Esophagus (tissue), 2 donors: ENCODE data around the gene MYO18B. TPM values are rescaled to one million over a fixed set of nuclear protein-coding genes. Genes with fewer than 3 reads are reported as not detected.

Experiments used
- H3K27ac ChIP-seq, 2 donors: one replicate each; pipeline ENCODE4 v1.5.1; 2013; ENCODE audit warnings: low read depth in 2 of 2, mild to moderate bottlenecking in 2 of 2, inconsistent platforms in 1 of 2, low read length in 1 of 2, moderate library complexity in 1 of 2
- H3K27me3 ChIP-seq, 2 donors: one replicate each; pipeline ENCODE4 v1.6.1; 2013; ENCODE audit warnings: low read length in 2 of 2, control low read depth in 1 of 2, mild to moderate bottlenecking in 1 of 2; ENCODE audit not compliant: insufficient read depth in 2 of 2, control insufficient read depth in 1 of 2
- H3K36me3 ChIP-seq, 2 donors: one replicate each; pipeline ENCODE4 v1.6.1; 2013; ENCODE audit warnings: low read length in 1 of 2; ENCODE audit not compliant: control insufficient read depth in 2 of 2, insufficient read depth in 2 of 2
- H3K4me1 ChIP-seq, 2 donors: one replicate each; pipeline ENCODE4 v1.6.1; 2013; ENCODE audit warnings: low read length in 1 of 2; ENCODE audit not compliant: control insufficient read depth in 2 of 2, insufficient read depth in 2 of 2
- H3K4me3 ChIP-seq, 2 donors: one replicate each; pipeline ENCODE4 v1.5.1; 2013; ENCODE audit warnings: low read length in 2 of 2, mild to moderate bottlenecking in 2 of 2, low read depth in 1 of 2, moderate library complexity in 1 of 2
- H3K9me3 ChIP-seq, 2 donors: one replicate each; pipeline ENCODE4 v1.6.1; 2013; ENCODE audit warnings: mild to moderate bottlenecking in 2 of 2, low read depth in 1 of 2, low read length in 1 of 2, moderate library complexity in 1 of 2; ENCODE audit not compliant: control insufficient read depth in 2 of 2, insufficient read depth in 1 of 2
- WGBS, 2 donors: extraction: QIAGEN DNeasy Blood & Tissue Kit; methylation state at CpG; one replicate each; pipeline ENCODE4 v1.1.7; 2013; 5-methylcytosine and 5-hydroxymethylcytosine counted together
- polyA plus RNA-seq, 2 donors: library from polyadenylated mRNA; stranded (reverse); fragments of 200-250 nt; gene quantifications; one replicate each; pipeline ENCODE4 v1.2.3, GENCODE V29; 2013
- donor health status: healthy with polysubstance abuse.
- donor health status: Bipolar disorder and iron deficiency.

MYO18B gene
- polyA plus RNA-seq, 2 donors, result 0.29 to 0.31 TPM

DNA sequence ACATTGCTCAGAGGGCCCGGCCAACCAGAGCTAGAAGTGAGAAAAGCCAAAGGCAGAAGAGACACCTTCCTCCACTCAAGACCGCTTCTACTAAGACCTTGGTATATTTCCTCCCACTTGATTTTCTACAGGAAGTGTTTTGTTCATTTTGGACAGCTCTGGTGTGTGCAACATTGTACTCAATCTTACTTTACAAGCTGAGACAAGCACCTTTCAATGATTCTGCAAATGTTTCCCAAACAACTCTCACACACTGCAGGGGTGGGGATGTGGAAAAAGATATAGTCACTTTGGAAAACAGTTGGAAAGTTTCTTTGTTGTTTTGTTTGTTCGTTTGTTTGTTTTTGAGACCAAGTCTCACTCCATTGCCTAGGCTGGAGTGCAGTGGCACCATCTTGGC lies 15.7 kb downstream of the MYO18B start:
- Histone ChIP-seq H3K27me3 (no peaks in the 10 kb centered on the region), H3K9me3 (peaks cover 0 to 2% of the 10 kb centered on the region in 2 donors), H3K27ac (no peak overlapping the region), H3K4me3 (no peak overlapping the region), H3K36me3 (no peaks in the 10 kb centered on the region), H3K4me1 (no peaks in the 10 kb centered on the region)
- 59 to 63% methylated on average over 3 of the region's 3 CpGs for WGBS, 2 donors

DNA sequence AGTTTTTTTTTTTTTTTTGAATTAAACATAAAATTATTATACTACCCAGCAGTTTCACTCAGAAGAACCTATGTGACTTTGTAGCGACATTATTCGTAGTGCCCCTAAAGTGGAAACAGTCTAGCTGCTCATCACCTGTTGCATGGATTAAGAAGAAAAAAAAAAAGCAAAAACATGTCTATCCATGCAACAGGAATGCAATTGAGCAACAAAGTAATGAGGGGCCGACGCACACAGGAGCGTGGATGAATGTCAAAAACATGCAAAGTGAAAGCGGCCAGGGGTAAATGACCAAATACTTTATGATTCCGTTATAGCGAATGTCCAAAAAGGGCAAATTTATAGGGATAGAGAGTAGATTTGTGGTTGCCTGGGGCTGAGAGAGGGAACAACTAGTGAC lies 16.3 kb downstream of the MYO18B start:
- Histone ChIP-seq H3K4me1 (no peaks in the 10 kb centered on the region), H3K9me3 (peaks cover 0 to 2% of the 10 kb centered on the region in 2 donors), H3K36me3 (no peaks in the 10 kb centered on the region), H3K27me3 (no peaks in the 10 kb centered on the region), H3K27ac (no peak overlapping the region), H3K4me3 (no peak overlapping the region)
- WGBS, 2 donors, result 71 to 82% methylated on average over 8 of the region's 8 CpGs

DNA sequence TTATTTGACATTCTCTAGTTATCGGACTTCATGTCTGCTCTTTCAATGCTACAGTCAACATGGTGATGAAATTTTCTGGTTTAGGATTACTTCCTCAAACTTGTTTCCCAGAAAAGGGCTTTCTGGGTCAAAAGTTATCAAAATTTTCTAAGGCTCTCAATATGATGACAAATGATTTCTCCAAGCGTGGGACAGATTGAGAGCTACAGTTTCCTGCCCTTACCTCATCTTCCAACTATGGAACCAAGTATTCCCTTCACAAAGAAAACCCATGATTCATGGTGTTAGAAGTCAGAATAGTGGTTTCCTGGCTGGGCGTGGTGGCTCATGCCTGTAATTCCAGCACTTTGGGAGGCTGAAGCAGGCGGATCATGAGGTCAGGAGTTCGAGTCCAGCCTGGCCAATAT lies 17.8 kb downstream of the MYO18B start:
- Histone ChIP-seq H3K4me3 (no peak overlapping the region), H3K36me3 (no peaks in the 10 kb centered on the region), H3K4me1 (no peaks in the 10 kb centered on the region), H3K9me3 (no peaks in the 10 kb centered on the region), H3K27me3 (no peaks in the 10 kb centered on the region), H3K27ac (no peak overlapping the region)
- 47 to 50% methylated on average over 5 of the region's 5 CpGs for WGBS, 2 donors

DNA sequence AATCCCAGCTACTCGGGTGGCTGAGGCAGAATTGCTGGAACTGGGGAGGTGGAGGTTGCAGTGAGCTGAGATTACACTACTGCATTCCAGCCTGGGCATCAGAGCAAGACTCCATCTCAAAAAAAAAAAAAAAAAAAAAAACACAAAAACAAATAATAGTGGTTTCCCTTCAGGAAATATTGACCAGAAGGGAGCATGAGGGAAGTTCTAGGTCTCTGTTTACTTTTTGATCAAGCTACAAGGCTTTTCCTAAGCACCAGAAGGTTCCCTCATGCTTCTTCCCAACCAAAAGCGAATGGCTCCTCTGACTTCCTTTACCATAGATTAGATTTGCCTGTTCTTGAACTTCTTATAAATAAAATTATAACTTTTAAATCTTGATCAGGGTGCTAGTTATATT lies 18.3 kb downstream of the MYO18B start:
- no peaks in the 10 kb centered on the region for H3K27me3 ChIP-seq
- no peaks in the 10 kb centered on the region for H3K4me1 ChIP-seq
- H3K9me3 ChIP-seq, result no peaks in the 10 kb centered on the region
- no peak overlapping the region for H3K27ac ChIP-seq
- H3K4me3 ChIP-seq, result no peak overlapping the region
- H3K36me3 ChIP-seq, result no peaks in the 10 kb centered on the region
- 45 to 61% methylated on average over 2 of the region's 2 CpGs for WGBS, 2 donors

DNA sequence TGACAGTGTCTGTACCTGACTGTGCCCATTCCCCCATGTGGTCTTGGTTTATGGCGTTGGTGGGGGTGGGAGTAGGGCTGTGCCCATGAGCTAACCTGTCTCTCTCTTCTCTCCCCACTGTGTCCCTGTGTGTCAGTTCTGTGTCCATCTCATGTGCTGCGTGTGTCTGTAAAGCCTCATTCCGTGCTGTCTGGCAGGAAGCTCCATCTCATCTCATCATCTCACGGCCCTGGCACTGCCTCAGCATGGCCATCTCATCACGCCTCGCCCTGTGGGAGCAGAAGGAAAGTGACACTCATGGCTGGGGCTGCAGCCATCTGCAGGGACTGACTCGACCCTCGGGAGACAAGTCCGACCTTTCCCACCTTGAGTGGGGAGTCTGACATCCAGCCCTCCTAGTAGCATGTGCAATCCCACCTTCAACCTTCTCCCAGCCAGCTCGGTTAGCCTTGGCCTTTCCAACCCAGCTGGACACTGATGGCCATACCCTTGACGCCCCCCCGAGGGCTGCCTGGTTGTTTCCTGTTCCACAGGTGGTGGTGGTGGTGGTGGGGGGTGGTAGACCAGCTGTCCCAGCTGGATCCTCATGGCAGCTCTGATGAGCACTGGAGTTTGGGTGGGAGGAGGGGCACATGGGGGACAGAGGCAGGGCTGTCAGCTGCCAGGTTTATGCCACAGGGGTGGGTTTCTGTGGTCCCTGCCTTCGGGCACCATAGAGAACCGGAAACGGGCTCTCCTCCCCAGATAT lies 19.0 kb downstream of the MYO18B start:
- no peaks in the 10 kb centered on the region for H3K4me1 ChIP-seq
- H3K4me3 ChIP-seq, result no peak overlapping the region
- H3K9me3 ChIP-seq, result no peaks in the 10 kb centered on the region
- H3K36me3 ChIP-seq, result no peaks in the 10 kb centered on the region
- 78 to 83% methylated on average over 15 of the region's 15 CpGs for WGBS, 2 donors
- no peak overlapping the region for H3K27ac ChIP-seq
- no peaks in the 10 kb centered on the region for H3K27me3 ChIP-seq

DNA sequence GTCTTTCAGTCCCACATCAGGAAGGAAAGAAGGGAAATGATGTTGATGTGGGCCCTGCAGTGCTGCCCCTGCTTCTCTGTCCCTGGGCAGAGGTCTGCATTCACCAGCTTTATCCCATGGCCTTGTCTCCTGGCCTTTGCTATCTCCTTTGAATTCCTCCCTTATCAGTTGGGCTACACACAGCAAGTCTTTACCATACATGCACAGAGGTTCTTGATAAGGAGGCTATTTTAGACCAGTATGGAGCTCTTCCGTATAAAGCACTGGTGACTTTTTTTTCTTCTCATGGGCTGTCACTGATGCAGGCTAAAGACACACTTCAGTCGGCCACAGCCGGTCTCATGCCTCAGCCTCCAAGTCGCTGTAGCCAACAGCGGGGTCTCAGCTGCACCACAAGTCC lies 20.2 kb downstream of the MYO18B start:
- WGBS, 2 donors, result 64 to 88% methylated on average over 5 of the region's 5 CpGs
- Histone ChIP-seq H3K4me1 (no peaks in the 10 kb centered on the region), H3K27ac (no peak overlapping the region), H3K36me3 (no peaks in the 10 kb centered on the region), H3K4me3 (no peak overlapping the region), H3K9me3 (peaks cover 0 to 6% of the 10 kb centered on the region in 2 donors), H3K27me3 (no peaks in the 10 kb centered on the region)

DNA sequence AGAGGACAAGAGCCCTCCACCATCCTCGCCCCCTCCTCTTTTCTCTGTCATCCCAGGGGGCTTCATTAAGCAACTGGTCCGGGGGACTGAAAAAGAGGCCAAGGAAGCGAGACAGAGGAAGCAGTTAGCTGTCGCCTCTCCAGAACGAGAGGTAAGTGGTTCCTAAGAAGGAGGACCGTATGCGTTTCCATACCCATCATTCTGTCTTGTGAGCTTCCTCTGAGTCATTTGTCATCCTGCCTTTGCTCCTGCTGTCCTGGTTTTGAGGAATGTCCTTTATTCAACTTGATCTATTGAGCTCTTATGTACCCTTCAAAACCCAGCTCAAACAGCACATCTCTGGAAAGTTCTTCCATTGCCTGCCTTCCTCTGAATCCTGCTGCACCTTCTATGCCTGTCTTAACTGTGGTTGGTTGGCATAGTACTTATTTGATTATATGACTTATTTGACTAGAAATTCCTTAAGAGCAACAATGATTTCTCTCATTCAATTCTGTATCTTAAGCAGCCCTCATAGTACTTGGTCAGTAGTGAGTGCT lies 21.3 kb downstream of the MYO18B start:
- no peaks in the 10 kb centered on the region for H3K4me1 ChIP-seq
- no peaks in the 10 kb centered on the region for H3K36me3 ChIP-seq
- H3K4me3 ChIP-seq, result no peak overlapping the region
- 73 to 78% methylated on average over 7 of the region's 7 CpGs for WGBS, 2 donors
- peaks cover 0 to 6% of the 10 kb centered on the region in 2 donors for H3K9me3 ChIP-seq
- H3K27me3 ChIP-seq, result no peaks in the 10 kb centered on the region
- no peak overlapping the region for H3K27ac ChIP-seq

DNA sequence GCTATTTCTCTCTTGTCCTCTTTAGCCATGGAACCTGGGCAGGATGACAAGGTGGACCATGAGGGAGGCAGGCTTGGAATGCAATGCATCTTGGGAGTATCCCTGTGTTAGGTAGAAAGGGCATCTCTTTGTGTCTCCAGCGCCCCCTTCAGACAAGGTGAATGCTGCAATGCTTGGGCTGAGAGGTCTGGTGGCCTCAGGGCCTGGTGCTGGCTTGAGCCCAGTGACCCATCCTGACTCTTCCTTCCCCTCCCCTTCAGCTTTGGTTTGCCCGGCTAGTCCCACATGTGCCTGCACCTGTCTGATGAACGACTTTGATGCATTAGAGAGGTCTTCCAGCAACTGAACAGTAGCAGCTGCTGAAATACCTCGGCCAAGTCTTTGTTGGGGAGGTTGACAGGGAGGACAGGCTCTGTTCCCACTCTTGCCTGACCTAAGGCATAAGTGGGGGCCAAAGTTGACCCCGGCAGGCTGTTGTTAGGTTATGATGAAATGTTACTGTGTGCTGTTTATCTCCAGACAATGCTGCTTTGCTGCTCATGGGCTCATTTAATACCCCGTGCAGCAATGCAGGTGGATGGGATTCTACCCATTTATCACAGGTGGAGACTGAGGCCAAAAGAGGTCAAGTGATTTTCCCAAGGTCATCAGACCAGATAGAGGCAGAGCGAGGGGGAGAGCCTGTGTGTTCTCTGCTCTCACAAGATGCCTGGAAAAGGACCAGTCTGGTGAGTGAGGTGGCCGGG lies 22.5 kb downstream of the MYO18B start:
- Histone ChIP-seq H3K36me3 (no peaks in the 10 kb centered on the region), H3K9me3 (peaks cover 0 to 6% of the 10 kb centered on the region in 2 donors), H3K27me3 (no peaks in the 10 kb centered on the region), H3K4me1 (no peaks in the 10 kb centered on the region), H3K4me3 (no peak overlapping the region), H3K27ac (no peak overlapping the region)
- 58 to 66% methylated on average over 8 of the region's 8 CpGs for WGBS, 2 donors

DNA sequence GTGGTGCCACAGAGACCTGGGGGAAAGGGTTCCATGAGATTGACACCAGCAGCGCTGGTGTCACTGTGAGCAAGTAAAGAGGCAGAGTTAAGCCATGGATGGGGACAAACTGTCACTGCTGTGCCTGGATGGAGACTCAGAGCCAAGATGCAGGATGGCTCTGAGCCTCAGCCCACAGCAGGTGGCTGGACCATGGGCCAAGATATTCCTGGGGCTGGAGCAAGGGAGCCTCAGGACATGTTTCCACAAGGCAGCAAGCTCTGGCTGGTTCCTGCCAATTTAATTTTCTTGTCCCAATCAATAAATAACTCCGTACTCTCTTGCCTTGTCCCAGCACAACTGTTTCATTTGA lies 23.0 kb downstream of the MYO18B start:
- no peaks in the 10 kb centered on the region for H3K27me3 ChIP-seq
- 81 to 82% methylated on average over 2 of the region's 2 CpGs for WGBS, 2 donors
- H3K4me1 ChIP-seq, result no peaks in the 10 kb centered on the region
- no peak overlapping the region for H3K27ac ChIP-seq
- H3K36me3 ChIP-seq, result no peaks in the 10 kb centered on the region
- peaks cover 0 to 6% of the 10 kb centered on the region in 2 donors for H3K9me3 ChIP-seq
- no peak overlapping the region for H3K4me3 ChIP-seq
